H9 (cell line): Measurements from ENCODE around the gene ARHGAP31. TPM values are rescaled to one million over a fixed set of nuclear protein-coding genes. Genes with fewer than 3 reads are reported as not detected.

Experiments used
- DNase-seq: peaks from one replicate; pipeline ENCODE4 v3.0.0-alpha.2; 2017
- H2AFZ ChIP-seq: one replicate; pipeline ENCODE4 v1.6.1; 2013; ENCODE audit warnings: mild to moderate bottlenecking, low read length, control low read depth, moderate library complexity
- H2AK5ac ChIP-seq: 2 replicates; pipeline ENCODE4 v1.6.1; 2013; ENCODE audit warnings: low read length, control low read depth, mixed read lengths; ENCODE audit not compliant: insufficient read length
- H2BK120ac ChIP-seq: one replicate; pipeline ENCODE4 v1.6.1; 2013; ENCODE audit warnings: low read depth, mild to moderate bottlenecking, low read length, control low read depth, inconsistent platforms; ENCODE audit not compliant: poor library complexity, severe bottlenecking
- H2BK12ac ChIP-seq: 2 replicates; pipeline ENCODE4 v1.6.1; 2013; ENCODE audit warnings: low read length, control low read depth, mixed read lengths, low read depth; ENCODE audit not compliant: insufficient read length
- H2BK15ac ChIP-seq: 2 replicates; pipeline ENCODE4 v1.6.1; 2013; ENCODE audit warnings: low read depth, low read length, control low read depth
- H2BK20ac ChIP-seq: one replicate; pipeline ENCODE4 v1.6.1; 2013; ENCODE audit warnings: low read depth, mild to moderate bottlenecking, low read length, control low read depth, inconsistent platforms; ENCODE audit not compliant: poor library complexity, severe bottlenecking
- H2BK5ac ChIP-seq: 2 replicates; pipeline ENCODE4 v1.6.1; 2013; ENCODE audit warnings: low read length, control low read depth, mixed read lengths; ENCODE audit not compliant: insufficient read length
- H3K14ac ChIP-seq: 2 replicates; pipeline ENCODE4 v1.6.1; 2013; ENCODE audit warnings: low read length, control low read depth; ENCODE audit not compliant: insufficient read depth
- H3K18ac ChIP-seq: 2 replicates; pipeline ENCODE4 v1.6.1; 2013; ENCODE audit warnings: low read depth, mild to moderate bottlenecking, mixed read lengths, low read length, control low read depth; ENCODE audit not compliant: insufficient read length
- H3K23ac ChIP-seq: 2 replicates; pipeline ENCODE4 v1.6.1; 2013; ENCODE audit warnings: low read length, control low read depth, mixed read lengths, low read depth; ENCODE audit not compliant: insufficient read length
- H3K23me2 ChIP-seq: 2 replicates; pipeline ENCODE4 v1.6.1; 2013; ENCODE audit warnings: low read depth, mild to moderate bottlenecking, mixed read lengths, low read length, control low read depth; ENCODE audit not compliant: insufficient read length, poor library complexity, severe bottlenecking
- H3K27ac ChIP-seq: 2 replicates; pipeline ENCODE4 v1.5.1; 2013; ENCODE audit warnings: low read length, control low read depth, mixed read lengths, low read depth; ENCODE audit not compliant: insufficient read length
- H3K27me3 ChIP-seq: 2 replicates; pipeline ENCODE4 v1.6.1; 2013; ENCODE audit warnings: low read length, control low read depth, inconsistent platforms; ENCODE audit not compliant: insufficient read depth
- H3K4ac ChIP-seq: 2 replicates; pipeline ENCODE4 v1.6.1; 2013; ENCODE audit warnings: low read depth, mild to moderate bottlenecking, control low read depth, inconsistent platforms, low read length, moderate library complexity
- H3K4me1 ChIP-seq: 2 replicates; pipeline ENCODE4 v1.6.1; 2013; ENCODE audit warnings: low read length, control low read depth, inconsistent platforms; ENCODE audit not compliant: insufficient read depth
- H3K4me2 ChIP-seq: 2 replicates; pipeline ENCODE4 v1.6.1; 2013; ENCODE audit warnings: low read length, control low read depth, mixed read lengths; ENCODE audit not compliant: insufficient read length, insufficient read depth
- H3K56ac ChIP-seq: 2 replicates; pipeline ENCODE4 v1.6.1; 2013; ENCODE audit warnings: low read depth, mild to moderate bottlenecking, mixed read lengths, low read length, control low read depth; ENCODE audit not compliant: insufficient read length
- H3K79me1 ChIP-seq: 2 replicates; pipeline ENCODE4 v1.6.1; 2013; ENCODE audit warnings: low read depth, mild to moderate bottlenecking, moderate library complexity, low read length, control low read depth, inconsistent platforms; ENCODE audit not compliant: insufficient read depth, poor library complexity, severe bottlenecking
- H3K79me2 ChIP-seq: 2 replicates; pipeline ENCODE4 v1.6.1; 2013; ENCODE audit warnings: low read length, control low read depth, inconsistent platforms; ENCODE audit not compliant: insufficient read depth
- H3K9ac ChIP-seq: 2 replicates; pipeline ENCODE4 v1.6.1; 2013; ENCODE audit warnings: low read length, control low read depth, mixed read lengths; ENCODE audit not compliant: insufficient read length; ENCODE audit errors: extremely low read depth
- H3K9me3 ChIP-seq: one replicate; pipeline ENCODE4 v1.6.1; 2013; ENCODE audit warnings: low read depth, low read length, inconsistent platforms; ENCODE audit not compliant: control insufficient read depth
- H3T11ph ChIP-seq: one replicate; pipeline ENCODE4 v1.6.1; 2013; ENCODE audit warnings: mild to moderate bottlenecking, low read length, control low read depth, inconsistent platforms
- H4K20me1 ChIP-seq: one replicate; pipeline ENCODE4 v1.6.1; 2013; ENCODE audit not compliant: control insufficient read depth, insufficient read length, insufficient read depth
- H4K5ac ChIP-seq: 2 replicates; pipeline ENCODE4 v1.6.1; 2013; ENCODE audit warnings: low read depth, mild to moderate bottlenecking, mixed read lengths, low read length, control low read depth; ENCODE audit not compliant: insufficient read length
- H4K8ac ChIP-seq: replicated peaks from 2 replicates; pipeline ENCODE4 v1.6.1; 2013; ENCODE audit warnings: low read length, control low read depth, mixed read lengths, low read depth; ENCODE audit not compliant: insufficient read length
- H4K91ac ChIP-seq: 2 replicates; pipeline ENCODE4 v1.6.1; 2013; ENCODE audit warnings: low read depth, mild to moderate bottlenecking, moderate library complexity, mixed read lengths, low read length, control low read depth; ENCODE audit not compliant: insufficient read length
- H3K27ac Mint-ChIP-seq, 3 experiments: 2 replicates in 2 of 3; 3 replicates in 1 of 3; pipeline ENCODE4 v1.8.0; 2020 to 2021; ENCODE audit warnings: mixed read lengths in 3 of 3, mild to moderate bottlenecking in 1 of 3, moderate library complexity in 1 of 3
- H3K27me3 Mint-ChIP-seq: 2 replicates; pipeline ENCODE4 v1.8.0; 2021; ENCODE audit warnings: low read depth, mild to moderate bottlenecking, moderate library complexity, mixed read lengths
- H3K36me3 Mint-ChIP-seq, 3 experiments: 2 replicates in 2 of 3; 3 replicates in 1 of 3; pipeline ENCODE4 v1.8.0; 2020 to 2021; ENCODE audit warnings: low read depth in 3 of 3, mixed read lengths in 3 of 3; ENCODE audit not compliant: insufficient read depth in 1 of 3
- H3K4me1 Mint-ChIP-seq, 2 experiments: 2 replicates each; pipeline ENCODE4 v1.8.0; 2020; ENCODE audit warnings: mixed read lengths in 2 of 2
- H3K4me3 Mint-ChIP-seq, 2 experiments: 2 replicates in 1 of 2; 3 replicates in 1 of 2; pipeline ENCODE4 v1.8.0; 2020 to 2021; ENCODE audit warnings: mild to moderate bottlenecking in 2 of 2, mixed read lengths in 2 of 2, moderate library complexity in 1 of 2
- H3K9me3 Mint-ChIP-seq, 2 experiments: 2 replicates in 1 of 2; 3 replicates in 1 of 2; pipeline ENCODE4 v1.8.0; 2020; ENCODE audit warnings: mild to moderate bottlenecking in 2 of 2, mixed read lengths in 2 of 2, moderate library complexity in 1 of 2
- CTCF ChIP-seq: fragments of 200-600 bp; sonication (generic); conservative IDR thresholded peaks from 3 replicates; pipeline ENCODE4 v1.8.0; 2021; ENCODE audit warnings: antibody characterized with exemption, mild to moderate bottlenecking
- WGBS: extraction: QIAGEN DNeasy Blood & Tissue Kit; methylation state at CpG from one replicate; pipeline ENCODE4 v1.1.7; 2013; ENCODE audit warnings: missing lambda C conversion rate, low lambda C conversion rate, mixed read lengths; ENCODE audit not compliant: insufficient read length; ENCODE audit errors: extremely low coverage; 5-methylcytosine and 5-hydroxymethylcytosine counted together
- total RNA-seq: library from RNA; stranded (reverse); gene quantifications from 2 replicates; pipeline ENCODE4 v1.2.1, GENCODE V29; 2021

ARHGAP31 gene
- total RNA-seq, 1 experiment from 2014 or later: 2.2 TPM

- H2BK12ac ChIP-seq: no peak overlapping the region
- peaks cover 9% of the 10 kb centered on the region for H3K9me3 ChIP-seq
- H3K18ac ChIP-seq: no peak overlapping the region
- H2BK20ac ChIP-seq: no peak overlapping the region
- H2AFZ ChIP-seq: no peak overlapping the region
- no peak overlapping the region for H3K14ac ChIP-seq
- no peak overlapping the region for H2BK15ac ChIP-seq
- no peaks in the 10 kb centered on the region; the same call in 1 of the 2 replicates for H3K27me3 Mint-ChIP-seq
- no peak overlapping the region for H3K4me2 ChIP-seq
- no peak overlapping the region for H3K27ac Mint-ChIP-seq
- H3K36me3 Mint-ChIP-seq: peaks cover 59 to 82% (median 81%) of the 10 kb centered on the region in 3 experiments
- no peak overlapping the region for H3T11ph ChIP-seq
- H3K23me2 ChIP-seq: no peaks in the 10 kb centered on the region
- no CpG with 5 or more reads among the region's 4 CpGs for whole genome bisulfite sequencing
- H2BK120ac ChIP-seq: no peak overlapping the region
- no peak overlapping the region for H3K4ac ChIP-seq
- no peak overlapping the region for H4K8ac ChIP-seq
- H4K20me1 ChIP-seq: no peaks in the 10 kb centered on the region
- no peak overlapping the region for H4K5ac ChIP-seq
- H2BK5ac ChIP-seq: no peak overlapping the region
- 0 out of 3 replicates have a peak, but pooled peaks have one; percentile 21 for TF ChIP-seq CTCF
- H4K91ac ChIP-seq: no peak overlapping the region
- no peak overlapping the region for H3K4me3 Mint-ChIP-seq
- no peak overlapping the region for H3K23ac ChIP-seq
- H3K27me3 ChIP-seq: no peaks in the 10 kb centered on the region
- H3K79me2 ChIP-seq: no peaks in the 10 kb centered on the region
- H3K79me1 ChIP-seq: no peaks in the 10 kb centered on the region
- H3K9ac ChIP-seq: no peak overlapping the region
- DNase-seq: no peak
- no peaks in the 10 kb centered on the region for H3K4me1 Mint-ChIP-seq
- H3K4me1 ChIP-seq: no peaks in the 10 kb centered on the region
- H2AK5ac ChIP-seq: no peak overlapping the region
- no peak overlapping the region for H3K56ac ChIP-seq
- H3K9me3 Mint-ChIP-seq: peaks cover 8 to 14% of the 10 kb centered on the region in 2 experiments
- no peak overlapping the region for H3K27ac ChIP-seq
These were observed 140.5 kb downstream of the ARHGAP31 start for GRCh38 chr3:119434703-119435102.
